GM19023 (cell line): ENCODE data around the gene SLC23A2.

ENCODE experiments used
- ATAC-seq: cut with Tn5 transposase; IDR thresholded peaks from one replicate; pipeline ENCODE4 v1.9.1; 2021; ENCODE audit warnings: mild to moderate bottlenecking, moderate library complexity; ENCODE audit not compliant: unreplicated experiment

The SLC23A2 gene

DNA sequence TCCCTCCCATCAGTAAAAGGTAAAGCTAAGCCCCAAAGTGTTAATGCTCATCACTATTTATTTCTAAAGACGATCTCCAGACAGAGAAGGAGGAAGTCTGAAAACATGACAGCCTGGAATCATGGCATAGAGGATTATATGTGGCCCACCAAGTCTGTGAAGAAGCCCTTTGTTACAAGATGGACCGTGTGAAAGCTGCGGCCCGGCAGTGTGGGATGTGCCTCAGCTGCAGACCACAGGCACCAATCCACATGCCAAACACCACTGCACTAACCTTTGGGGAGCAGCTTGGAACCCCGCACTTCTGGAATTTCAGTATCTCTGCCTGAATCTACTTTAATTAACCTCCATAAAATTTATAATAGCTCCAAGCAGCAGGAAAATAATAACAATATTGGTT, 90.4 kb downstream of the SLC23A2 start:
- ATAC-seq = no peak

- no peak for ATAC-seq
Measured at GRCh38 chr20:4905613-4906012, 95.7 kb downstream of the SLC23A2 start.

GRCh38 chr20:4905195-4905594, 96.1 kb downstream of the SLC23A2 start:
- no peak for ATAC-seq

GRCh38 chr20:4904127-4904860, 97.0 kb downstream of the SLC23A2 start:
- ATAC-seq = no peak

- ATAC-seq = no peak
Measured at GRCh38 chr20:4902788-4903187, 98.5 kb downstream of the SLC23A2 start.

GRCh38 chr20:4901031-4901818, 100.1 kb downstream of the SLC23A2 start:
- no peak for ATAC-seq

GRCh38 chr20:4898282-4899244, 102.7 kb downstream of the SLC23A2 start:
- no peak for ATAC-seq

DNA sequence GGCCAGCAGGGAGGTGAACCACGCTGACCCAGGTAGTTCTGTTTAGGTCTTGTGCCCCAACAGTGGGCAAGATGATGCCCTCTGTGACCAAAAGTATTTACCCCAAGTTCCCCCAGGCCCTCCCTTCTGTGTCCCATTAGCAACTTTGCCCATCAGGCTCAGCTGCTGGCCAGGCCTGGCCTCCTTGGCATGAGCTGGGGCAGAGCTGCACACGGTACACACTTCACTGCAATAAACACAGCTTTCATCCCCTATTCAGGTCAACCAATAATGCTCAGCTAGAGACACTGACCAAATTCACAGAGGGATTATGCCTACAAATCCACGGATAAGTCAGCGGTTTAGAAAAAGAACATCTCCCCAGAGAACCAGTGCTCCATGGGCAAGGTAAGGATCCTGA, 103.7 kb downstream of the SLC23A2 start:
- no peak for ATAC-seq

DNA sequence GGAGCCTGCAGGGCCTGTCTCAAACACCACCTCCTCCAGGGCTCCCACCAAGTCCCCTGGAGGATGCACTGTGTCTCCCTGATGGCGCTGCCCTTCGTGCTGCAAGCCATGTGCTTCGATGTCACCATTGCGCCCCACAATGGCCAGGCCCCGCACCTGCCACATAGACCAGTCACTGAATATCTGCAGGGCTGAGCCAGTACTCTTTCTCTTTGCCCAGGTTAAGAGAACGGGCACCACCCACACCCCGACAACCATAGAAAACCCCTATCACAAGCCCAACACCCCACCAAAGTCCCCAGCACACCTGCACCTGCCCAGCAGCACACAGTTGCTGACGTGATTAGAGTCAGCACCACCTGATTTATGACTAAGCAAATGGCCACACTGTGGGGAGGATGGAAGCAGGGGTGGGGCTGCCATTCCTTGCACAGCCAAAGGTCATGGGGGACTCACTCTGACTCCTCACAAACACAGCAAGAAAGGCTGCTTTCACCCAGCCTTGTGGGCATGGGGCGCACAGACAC, 104.3 kb downstream of the SLC23A2 start:
- ATAC-seq = no peak

- no peak for ATAC-seq
Measured at GRCh38 chr20:4896119-4896702, 105.1 kb downstream of the SLC23A2 start.

GRCh38 chr20:4894981-4895381, 106.3 kb downstream of the SLC23A2 start:
- ATAC-seq = no peak

DNA sequence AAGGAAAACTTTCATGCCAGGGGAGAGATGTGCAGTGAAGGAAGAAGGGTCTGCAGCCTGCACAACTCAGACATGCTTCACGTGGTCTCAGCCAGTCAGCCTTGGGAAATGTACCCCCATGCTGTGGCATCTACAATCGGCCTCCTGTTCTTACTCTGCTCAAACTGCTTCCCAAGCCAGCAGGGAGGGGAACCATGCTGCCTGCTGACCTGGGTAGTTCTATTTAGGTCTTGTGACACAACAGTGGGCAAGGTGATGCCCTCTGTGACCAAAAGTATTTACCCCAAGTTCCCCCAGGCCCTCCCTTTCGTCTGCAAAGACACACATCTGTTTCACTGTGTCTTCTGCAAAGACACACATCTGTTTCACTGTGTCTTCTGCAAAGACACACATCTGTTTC, 106.9 kb downstream of the SLC23A2 start:
- ATAC-seq = no peak

DNA sequence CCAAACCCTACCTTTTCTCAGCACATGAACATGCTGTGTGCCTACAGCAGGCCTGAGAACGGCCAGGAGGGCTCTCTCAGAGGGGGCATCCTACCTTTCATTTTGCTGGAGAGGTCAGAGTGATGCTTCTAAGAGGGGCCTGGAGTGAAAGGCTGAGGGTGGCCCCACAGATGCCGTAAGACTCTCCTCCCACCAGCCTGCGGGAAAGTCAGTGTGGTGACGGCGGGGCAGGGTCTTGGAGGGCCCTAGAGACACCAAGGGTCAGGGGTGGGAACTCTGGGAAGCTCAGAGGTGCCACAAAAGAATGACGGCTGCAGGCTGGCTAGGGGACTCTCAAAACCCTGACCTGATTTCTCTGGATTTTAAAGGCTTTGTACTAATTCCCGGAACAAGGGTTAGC, 107.6 kb downstream of the SLC23A2 start:
- ATAC-seq = no peak

DNA sequence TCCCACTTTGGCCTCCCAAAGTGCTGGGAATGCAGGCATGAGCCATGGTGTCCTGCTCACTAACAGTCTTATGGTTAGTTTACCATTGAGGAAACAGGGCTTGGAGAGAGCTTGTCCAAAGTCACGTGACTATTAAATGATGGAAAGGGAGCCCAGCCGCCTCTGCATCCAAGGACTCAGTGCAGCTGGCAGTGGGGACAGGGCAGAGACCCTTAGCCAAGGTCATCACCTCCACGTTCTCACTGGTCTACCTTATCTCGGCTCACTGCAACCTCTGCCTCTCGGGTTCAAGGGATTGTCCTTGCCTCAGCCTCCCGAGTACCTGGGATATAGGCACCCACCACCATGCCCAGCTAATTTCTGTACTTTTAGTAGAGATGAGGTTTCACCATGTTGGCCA, 109.3 kb downstream of the SLC23A2 start:
- no peak for ATAC-seq

GRCh38 chr20:4891190-4891763, 110.0 kb downstream of the SLC23A2 start:
- no peak for ATAC-seq

DNA sequence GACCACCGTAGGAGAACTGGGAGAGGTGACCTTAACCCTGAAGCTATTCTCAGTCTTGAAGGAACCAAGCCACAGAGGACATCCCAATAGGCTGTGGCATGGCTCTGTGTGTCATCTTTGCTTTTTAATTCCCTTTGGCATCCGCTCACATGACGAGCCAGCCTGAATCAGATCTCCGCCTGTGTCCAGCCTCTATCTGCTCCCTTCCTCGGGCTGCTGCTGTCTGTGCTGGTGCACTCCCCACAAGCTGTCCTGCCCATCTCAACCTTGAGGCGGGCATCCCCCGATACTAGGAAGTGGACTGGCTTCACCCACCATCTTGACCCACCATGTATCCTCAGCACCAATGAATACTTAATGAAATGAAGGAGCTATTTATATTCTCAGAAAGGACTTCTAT, 111.9 kb downstream of the SLC23A2 start:
- no peak for ATAC-seq

- ATAC-seq = no peak
Measured at GRCh38 chr20:4887586-4887985, 113.7 kb downstream of the SLC23A2 start.

- ATAC-seq = no peak
Measured at GRCh38 chr20:4886771-4887527, 114.4 kb downstream of the SLC23A2 start.

- ATAC-seq = no peak
Measured at GRCh38 chr20:4885877-4886276, 115.4 kb downstream of the SLC23A2 start.

GRCh38 chr20:4883546-4883945, 117.8 kb downstream of the SLC23A2 start:
- ATAC-seq = no peak
